CD4-positive, alpha-beta T cell treated with Interleukin-17A for 1 hour (primary cell): ENCODE data around the gene NTN4.
A peak's percentile ranks its signal among the peaks of the same experiment; 100 is the strongest.
"Not testable (repeated sequence)": the region's sequence is repeated elsewhere in the genome, so short reads cannot be mapped to it uniquely, and the experiment has no call there.

ENCODE experiments used
- DNase-seq: peaks from one replicate; pipeline ENCODE4 v3.0.0-alpha.2; 2020

The NTN4 gene

DNA sequence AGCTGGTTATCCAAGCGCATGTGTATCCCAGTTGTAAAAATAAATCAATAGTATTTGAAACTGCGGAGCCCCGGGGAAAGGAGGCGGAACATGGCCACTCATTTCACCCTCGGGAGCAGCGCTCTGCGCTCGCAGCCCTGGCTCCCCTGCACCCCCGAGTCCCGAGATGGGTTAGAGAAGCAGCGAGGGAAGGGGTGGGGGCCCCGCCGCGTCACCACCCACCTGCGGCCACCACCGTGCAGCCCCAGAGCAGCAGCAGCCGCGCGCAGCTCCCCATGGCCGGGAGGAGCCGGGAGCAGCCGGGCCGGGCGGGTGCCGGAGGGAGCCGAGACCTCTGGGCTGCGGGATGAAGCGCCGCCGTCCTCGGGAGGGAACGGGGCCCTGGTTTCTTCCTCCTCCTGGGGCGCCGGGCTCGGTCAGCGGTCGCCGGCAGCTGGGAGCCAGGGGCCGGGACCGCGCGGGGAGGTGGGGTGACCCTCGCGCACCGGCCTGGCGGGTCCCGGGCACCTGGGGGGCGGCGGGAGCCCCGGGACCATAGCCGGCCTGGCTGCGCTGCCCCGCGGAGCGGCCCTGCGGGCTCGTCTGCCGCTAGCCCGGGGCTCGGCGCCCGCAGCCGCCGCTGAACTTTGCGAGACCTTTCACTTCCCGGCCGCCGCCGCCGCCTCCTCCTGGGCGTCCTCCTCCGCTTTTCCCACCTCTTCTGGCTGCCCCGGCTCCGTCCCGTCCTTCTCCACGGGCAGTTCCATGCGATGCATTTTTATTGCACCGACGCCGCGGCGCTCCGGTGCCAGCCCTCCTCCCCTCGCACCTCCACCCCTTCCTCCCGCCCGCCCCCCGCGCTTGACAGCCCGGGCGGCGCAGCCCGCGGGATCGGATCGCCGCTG, at the start of gene NTN4:
TSS of gene NTN4 (minus strand) at position 732 of the 884 bp plus-strand sequence. CDS start at position 277, 455 bp downstream.
- peak; percentile 4 for DNase-seq

DNA sequence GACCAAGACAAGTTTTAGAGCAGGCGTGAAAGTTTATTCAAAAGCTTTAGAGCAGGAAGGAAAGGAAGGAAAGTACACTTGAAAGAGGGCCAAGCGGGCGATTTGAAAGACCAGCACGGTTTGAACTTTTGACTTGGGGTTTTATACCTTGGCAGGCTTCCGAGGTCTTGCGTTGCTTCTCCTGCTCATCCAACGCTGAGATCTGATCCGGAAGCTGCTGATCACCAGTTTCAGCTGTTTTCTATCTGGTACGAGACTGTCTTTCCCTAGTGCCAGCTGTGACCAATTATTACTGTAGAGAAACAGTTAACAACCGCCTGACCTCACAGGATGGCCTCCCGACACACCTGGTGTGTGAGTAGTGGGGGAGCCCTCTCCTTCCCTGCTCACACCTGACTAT, 47.6 kb upstream of the NTN4 start:
- DNase-seq: no peak

- DNase-seq: no peak
Observed at GRCh38 chr12:95837240-95838038, 46.9 kb upstream of the NTN4 start.

- DNase-seq: no peak
Observed at GRCh38 chr12:95836630-95837239, 46.2 kb upstream of the NTN4 start.

DNA sequence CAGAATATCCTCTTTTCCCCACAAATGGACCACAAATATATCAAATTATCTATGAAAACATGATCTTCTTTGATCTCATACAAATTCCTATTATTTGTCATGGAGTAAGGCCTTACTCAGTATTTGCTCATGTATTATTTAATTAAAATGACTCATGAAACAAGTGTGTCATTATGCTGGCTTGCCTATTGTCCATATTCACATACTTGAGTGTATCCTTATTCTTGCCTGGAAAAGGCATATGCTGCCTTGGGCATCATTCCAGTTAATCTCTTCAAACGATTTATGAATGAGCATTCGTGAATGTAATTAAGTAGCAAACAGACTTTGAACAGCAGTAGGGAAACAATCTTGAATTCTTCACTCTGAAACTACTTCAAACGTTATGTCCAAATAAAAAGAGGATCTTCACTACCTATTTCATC, 45.6 kb upstream of the NTN4 start:
- DNase-seq: no peak

GRCh38 chr12:95834572-95834971, 44.0 kb upstream of the NTN4 start:
- no peak for DNase-seq

DNA sequence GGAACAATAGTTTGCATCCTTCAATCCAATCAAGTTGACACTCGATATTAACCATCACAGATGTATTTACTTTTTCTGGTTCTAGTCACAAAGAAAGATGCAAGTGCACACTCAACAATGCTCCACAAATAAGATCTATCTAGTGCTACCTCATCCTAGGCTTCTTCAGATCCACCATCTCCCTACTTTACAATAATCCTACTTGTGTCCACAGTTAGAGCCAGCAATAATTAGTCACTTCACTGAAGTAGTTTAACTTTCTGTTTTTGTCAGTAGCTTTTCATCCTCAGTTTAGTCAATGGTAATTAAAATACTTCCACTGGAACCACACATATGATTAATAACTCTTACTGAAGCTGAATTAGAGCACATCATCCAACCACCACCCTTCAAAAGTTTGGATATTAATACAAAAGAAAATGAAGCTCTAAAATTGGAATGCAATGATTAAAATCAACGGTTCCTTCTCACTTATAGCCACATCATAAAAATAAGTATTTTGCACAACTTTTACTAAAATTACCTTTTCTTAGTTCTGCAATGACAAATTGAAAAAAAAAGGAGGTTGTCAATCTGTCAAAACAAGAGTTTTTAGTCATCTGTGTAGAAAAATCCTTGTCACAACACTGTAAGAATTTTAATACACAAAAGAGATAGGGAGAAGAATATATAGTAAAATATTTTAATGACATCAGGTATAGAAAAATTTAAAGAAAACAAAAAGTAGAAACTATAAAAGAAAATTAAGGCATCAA, 39.9 kb upstream of the NTN4 start:
- DNase-seq: no peak

- DNase-seq: no peak
Observed at GRCh38 chr12:95829395-95829794, 38.8 kb upstream of the NTN4 start.

GRCh38 chr12:95820096-95820703, 29.6 kb upstream of the NTN4 start:
- DNase-seq: peak; percentile 8

DNA sequence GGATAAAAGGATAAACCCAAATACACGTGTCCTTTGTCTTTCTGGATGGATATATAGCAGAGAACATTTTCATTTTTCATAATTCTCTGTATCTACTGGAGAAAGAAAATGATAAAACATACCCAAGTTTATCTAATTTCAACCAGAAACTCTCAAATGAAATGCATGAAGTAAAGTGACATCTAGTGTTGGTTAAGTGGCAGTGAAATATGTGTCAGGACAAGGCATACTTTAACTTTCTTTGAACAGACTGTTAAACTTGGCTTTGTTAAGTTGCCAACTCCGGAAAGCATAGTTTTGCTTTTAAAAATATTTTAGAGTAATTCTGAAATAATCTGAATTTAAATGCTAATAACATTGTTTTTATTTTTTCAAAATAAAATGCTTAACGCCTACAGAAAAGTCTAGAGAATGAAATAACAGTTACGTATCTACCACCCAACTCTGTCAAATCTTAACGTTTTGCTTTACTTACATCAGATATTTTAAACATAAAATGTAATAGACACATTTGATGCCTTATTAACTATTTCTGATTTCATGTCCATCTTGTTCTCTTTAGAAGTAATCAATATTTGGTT, 25.2 kb upstream of the NTN4 start:
- no peak for DNase-seq

DNA sequence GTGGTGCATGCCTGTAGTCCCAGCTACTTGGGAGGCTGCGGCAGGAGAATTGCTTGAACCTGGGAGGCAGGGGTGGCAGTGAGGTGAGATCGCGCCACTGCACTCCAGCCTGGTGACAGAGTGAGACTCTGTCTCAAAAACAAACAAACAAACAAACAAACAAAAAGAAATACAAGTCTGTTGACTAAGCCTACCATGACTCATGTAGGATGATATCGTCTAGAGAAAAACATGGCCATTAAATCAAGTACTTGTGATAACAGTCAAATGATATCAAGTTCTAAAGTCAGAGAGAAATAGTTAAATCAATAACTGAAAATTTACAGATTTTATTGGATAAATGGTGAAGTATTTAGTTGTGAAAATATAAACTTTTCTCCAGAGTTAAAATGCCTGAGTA, 21.6 kb upstream of the NTN4 start:
- DNase-seq: not testable (repeated sequence)

DNA sequence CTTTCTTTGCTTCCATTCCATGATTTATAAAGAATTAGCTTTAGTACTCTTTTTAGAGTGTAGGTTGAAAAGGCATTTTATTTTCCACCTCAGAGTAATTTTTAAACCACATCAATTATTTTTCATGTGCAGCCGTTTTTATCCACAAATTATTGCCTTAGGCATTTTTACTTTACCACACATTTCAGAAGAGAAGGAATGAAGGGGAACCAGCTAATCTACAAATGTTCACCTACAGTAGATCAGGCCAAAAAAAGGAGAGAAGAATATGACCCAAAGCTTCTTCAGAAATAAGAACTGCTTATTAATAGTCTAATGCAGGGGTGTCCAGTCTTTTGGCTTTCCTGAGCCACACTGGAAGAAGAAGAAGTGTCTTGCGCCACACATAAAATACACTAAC, 19.8 kb upstream of the NTN4 start:
- no peak for DNase-seq

DNA sequence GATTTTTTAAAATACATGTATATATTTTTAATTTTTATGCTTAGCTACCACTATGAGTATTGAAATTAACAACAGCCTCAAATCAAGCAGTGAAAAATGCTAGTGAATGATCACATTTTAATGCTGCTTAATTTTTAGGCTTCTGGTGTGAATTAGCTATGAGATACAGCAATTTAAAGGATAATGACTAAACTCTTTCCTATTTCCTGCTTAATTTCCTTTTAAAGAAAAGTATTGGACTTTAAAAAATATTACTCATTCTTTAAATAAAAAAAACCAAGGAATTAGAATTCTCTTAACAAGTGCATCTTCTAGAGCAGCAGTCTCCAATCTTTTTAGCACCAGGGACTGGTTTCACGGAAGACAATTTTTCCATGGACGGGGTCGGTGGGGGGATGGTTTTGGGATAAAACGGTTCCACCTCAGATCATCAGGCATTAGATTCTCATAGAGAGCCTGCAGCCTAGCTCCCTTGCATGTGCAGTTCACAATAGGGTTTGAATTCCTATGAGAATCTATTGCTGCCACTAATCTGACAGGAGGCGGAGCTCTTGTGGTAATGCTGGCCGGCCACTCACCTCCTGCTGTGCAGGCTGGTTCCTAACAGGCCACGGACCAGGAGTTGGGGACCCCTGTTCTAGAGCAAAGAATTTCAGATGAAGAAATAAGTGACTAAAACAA, 18.6 kb upstream of the NTN4 start:
- no peak for DNase-seq

DNA sequence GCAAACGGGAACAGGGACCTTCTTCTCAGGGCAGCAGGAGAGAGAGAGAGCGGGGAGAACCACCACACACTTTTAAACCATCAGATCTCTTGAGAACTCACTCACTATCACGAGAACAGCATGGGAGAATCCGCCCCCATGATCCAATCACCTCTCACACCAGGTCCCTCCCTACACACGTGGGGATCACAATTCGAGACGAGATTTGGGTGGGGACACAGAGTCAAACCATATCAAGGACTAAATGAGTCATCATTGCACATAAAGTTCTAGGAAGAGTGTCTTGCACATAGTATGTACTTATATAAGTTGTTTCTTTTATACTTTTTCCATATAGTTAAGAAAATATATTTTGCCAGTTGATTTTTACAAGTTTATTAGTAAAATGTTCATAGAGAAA, 17.6 kb upstream of the NTN4 start:
- DNase-seq: no peak

DNA sequence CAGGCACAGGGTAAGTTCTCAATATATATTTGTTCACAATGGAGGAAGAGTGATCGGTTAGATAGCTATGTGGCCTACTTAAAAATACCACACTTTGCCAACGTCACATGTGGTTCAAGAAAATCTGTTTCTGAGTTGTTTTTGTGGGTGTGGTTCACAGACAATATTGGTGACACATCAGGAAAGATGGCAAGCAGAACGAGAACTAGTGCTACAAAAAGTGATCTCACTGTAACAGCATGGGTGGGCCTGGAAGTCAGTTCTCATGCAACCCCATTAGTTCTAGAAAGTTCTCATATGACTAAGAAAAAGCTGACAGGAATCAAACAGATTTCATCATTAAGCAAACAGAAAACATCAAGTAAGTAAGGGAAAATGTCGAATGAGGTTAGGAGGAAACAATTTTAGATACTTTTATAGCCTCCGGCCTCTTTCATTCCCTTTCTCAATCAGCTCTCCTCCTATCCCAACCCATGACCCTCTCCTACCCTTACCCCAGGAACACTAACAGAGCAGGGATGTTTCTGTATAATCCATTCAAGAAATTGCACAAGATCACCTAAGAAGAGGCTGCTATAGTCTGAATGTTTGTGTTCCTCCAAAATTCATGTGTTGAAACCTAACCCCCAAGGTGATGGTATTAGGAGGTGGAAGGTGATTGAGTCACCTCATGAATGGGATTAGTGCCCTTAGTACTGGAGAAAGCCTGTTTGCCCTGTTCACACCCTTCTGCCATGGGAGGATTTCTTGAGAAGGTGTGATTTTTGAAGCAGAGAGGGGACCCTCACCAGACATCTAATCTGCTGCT, 15.5 kb upstream of the NTN4 start:
- DNase-seq: peak; percentile 65

- no peak for DNase-seq
Observed at GRCh38 chr12:95804291-95804690, 13.7 kb upstream of the NTN4 start.

DNA sequence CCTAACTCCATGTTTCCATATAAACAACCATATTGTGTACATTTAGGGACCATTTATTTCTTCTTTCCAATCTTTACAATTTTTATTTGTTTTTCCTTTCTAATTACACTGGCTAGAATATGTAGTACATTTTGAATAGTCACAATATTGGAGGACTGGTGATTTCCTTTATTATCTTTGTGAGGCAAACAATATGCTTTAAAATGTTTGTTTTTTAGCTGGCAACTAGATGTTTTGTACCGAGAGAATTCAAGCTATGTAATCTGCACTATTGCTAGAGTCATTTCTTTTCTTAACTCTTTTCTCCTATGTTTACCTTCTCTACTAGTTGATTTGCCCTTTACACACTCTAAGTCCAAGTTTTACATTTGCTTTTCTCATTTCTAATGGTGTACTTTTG, 13.3 kb upstream of the NTN4 start:
- no peak for DNase-seq

- DNase-seq: no peak
Observed at GRCh38 chr12:95802482-95803270, 12.1 kb upstream of the NTN4 start.

GRCh38 chr12:95796982-95797289, 6.4 kb upstream of the NTN4 start:
- no peak for DNase-seq
